ENCODE results near the gene TRIP12. TPM values are rescaled to one million over a fixed set of nuclear protein-coding genes. Genes with fewer than 3 reads are reported as not detected.

Gene TRIP12
- total and polyA plus RNA-seq, 10 donors: 15.3 to 263 (median 189) TPM

Small RNA genes within 50 kb of the gene (small RNA-seq; reads per million reads assigned to genes)
- gene RNU6-613P (0 reads per million in 4 donors), gene RNU6-964P (0 reads per million in 4 donors)

Other genes with a start within 250 kb of the TRIP12 start
- under 1 TPM in 5 of 7 donors, not detected in 2; 0.11 to 0.58 (median 0.39) TPM for gene DNER, start 207.5 kb downstream of the TRIP12 start, total RNA-seq
- gene DNER, start 207.5 kb downstream of the TRIP12 start, polyA plus RNA-seq: under 1 TPM in 2 of 3 donors, not detected in 1; 0.03 to 0.24 TPM
- gene FBXO36, start 494 bp upstream of the TRIP12 start, total RNA-seq: 1 to 10 TPM in 5 of 7 donors, under 1 TPM in 2; 0.54 to 2.6 (median 1.5) TPM
- under 1 TPM; 0.36 to 0.59 (median 0.38) TPM for gene FBXO36, start 494 bp upstream of the TRIP12 start, polyA plus RNA-seq
- gene SLC16A14, start 146.9 kb upstream of the TRIP12 start, total RNA-seq: 10 to 100 TPM in 5 of 7 donors, 1 to 10 TPM in 2; 8.0 to 18.5 (median 15.2) TPM
- gene SLC16A14, start 146.9 kb upstream of the TRIP12 start, polyA plus RNA-seq: 1 to 10 TPM; 1.8 to 3.0 (median 2.2) TPM